ENCODE measurements around the gene USP9Y.

USP9Y gene

GRCh38 chrY:12744091-12744490 is 43.1 kb downstream of the USP9Y start:
- Histone ChIP-seq H3K4me3 (ENCODE audit: low read length) (no peak overlapping the region), H3K4me2 (ENCODE audit: low read length) (no peak overlapping the region), H2AFZ (ENCODE audit: low read depth, low read length) (no peak overlapping the region), H3K9ac (ENCODE audit: low read length) (no peak overlapping the region), H3K27ac (ENCODE audit: low read length) (no peak overlapping the region), H4K20me1 (ENCODE audit: insufficient read depth, low read length) (no peaks in the 10 kb centered on the region), H3K36me3 (replicated peaks; ENCODE audit: low read depth, low read length) (peaks cover 2% of the 10 kb centered on the region), H3K4me1 (ENCODE audit: low read length) (peaks cover 6% of the 10 kb centered on the region; the same call in 1 of the 2 replicates), H3K27me3 (ENCODE audit: low read depth, low read length) (no peaks in the 10 kb centered on the region), H3K9me3 (ENCODE audit: insufficient read depth, low read length) (no peaks in the 10 kb centered on the region), H3K79me2 (ENCODE audit: low read length) (no peaks in the 10 kb centered on the region)
- TF ChIP-seq EZH2phosphoT487 (IDR thresholded peaks at IDR 0.05; ENCODE audit: low read depth), result no peak
- no peak for TF ChIP-seq CTCF (IDR thresholded peaks at IDR 0.05; ENCODE audit: low read depth, low read length)

- H3K4me2 ChIP-seq (ENCODE audit: low read length), result no peak overlapping the region
These were observed 48.3 kb downstream of the USP9Y start for GRCh38 chrY:12749293-12749692.

GRCh38 chrY:12752856-12753255 is 51.8 kb downstream of the USP9Y start:
- Histone ChIP-seq H3K9me3 (ENCODE audit: insufficient read depth, low read length) (no peaks in the 10 kb centered on the region), H4K20me1 (ENCODE audit: insufficient read depth, low read length) (no peaks in the 10 kb centered on the region), H3K27ac (ENCODE audit: low read length) (no peak overlapping the region), H3K4me3 (ENCODE audit: low read length) (no peak overlapping the region), H3K79me2 (ENCODE audit: low read length) (no peaks in the 10 kb centered on the region), H3K36me3 (replicated peaks; ENCODE audit: low read depth, low read length) (no peaks in the 10 kb centered on the region), H3K9ac (ENCODE audit: low read length) (no peak overlapping the region), H3K4me2 (ENCODE audit: low read length) (no peak overlapping the region), H2AFZ (ENCODE audit: low read depth, low read length) (no peak overlapping the region), H3K4me1 (ENCODE audit: low read length) (no peaks in the 10 kb centered on the region), H3K27me3 (ENCODE audit: low read depth, low read length) (no peaks in the 10 kb centered on the region)
- TF ChIP-seq EZH2phosphoT487 (IDR thresholded peaks at IDR 0.05; ENCODE audit: low read depth) (no peak), CTCF (IDR thresholded peaks at IDR 0.05; ENCODE audit: low read depth, low read length) (no peak)

More at GRCh38 chrY:12749293-12749692, 48.3 kb downstream of the USP9Y start:
- Histone ChIP-seq H3K9ac (ENCODE audit: low read length) (no peak overlapping the region), H4K20me1 (ENCODE audit: insufficient read depth, low read length) (no peaks in the 10 kb centered on the region), H3K27me3 (ENCODE audit: low read depth, low read length) (no peaks in the 10 kb centered on the region), H3K9me3 (ENCODE audit: insufficient read depth, low read length) (no peaks in the 10 kb centered on the region), H3K27ac (ENCODE audit: low read length) (no peak overlapping the region), H3K4me1 (ENCODE audit: low read length) (no peaks in the 10 kb centered on the region), H3K36me3 (replicated peaks; ENCODE audit: low read depth, low read length) (no peaks in the 10 kb centered on the region), H2AFZ (ENCODE audit: low read depth, low read length) (no peak overlapping the region), H3K79me2 (ENCODE audit: low read length) (no peaks in the 10 kb centered on the region), H3K4me3 (ENCODE audit: low read length) (no peak overlapping the region)
- no peak for TF ChIP-seq CTCF (IDR thresholded peaks at IDR 0.05; ENCODE audit: low read depth, low read length)
- TF ChIP-seq EZH2phosphoT487 (IDR thresholded peaks at IDR 0.05; ENCODE audit: low read depth), result no peak

- Histone ChIP-seq H4K20me1 (ENCODE audit: insufficient read depth, low read length) (no peaks in the 10 kb centered on the region), H3K36me3 (replicated peaks; ENCODE audit: low read depth, low read length) (peaks cover 4% of the 10 kb centered on the region), H3K27me3 (ENCODE audit: low read depth, low read length) (no peaks in the 10 kb centered on the region), H3K9ac (ENCODE audit: low read length) (no peak overlapping the region), H3K4me1 (ENCODE audit: low read length) (no peaks in the 10 kb centered on the region), H3K27ac (ENCODE audit: low read length) (no peak overlapping the region), H3K79me2 (ENCODE audit: low read length) (no peaks in the 10 kb centered on the region), H3K9me3 (ENCODE audit: insufficient read depth, low read length) (no peaks in the 10 kb centered on the region), H3K4me2 (ENCODE audit: low read length) (no peak overlapping the region), H2AFZ (ENCODE audit: low read depth, low read length) (no peak overlapping the region), H3K4me3 (ENCODE audit: low read length) (no peak overlapping the region)
- TF ChIP-seq EZH2phosphoT487 (IDR thresholded peaks at IDR 0.05; ENCODE audit: low read depth), result no peak
- no peak for TF ChIP-seq CTCF (IDR thresholded peaks at IDR 0.05; ENCODE audit: low read depth, low read length)
These were observed 55.0 kb downstream of the USP9Y start for GRCh38 chrY:12756021-12756420.
